ENCODE data around the gene MMAA.

GRCh38 chr4:145625677-145626622 lies 6.8 kb downstream of the MMAA start:
- TF ChIP-seq CTCF (IDR thresholded peaks at IDR 0.05) = no peak
- no peak for TF ChIP-seq EZH2 (IDR thresholded peaks at IDR 0.05)
- no peak for TF ChIP-seq EZH2phosphoT487 (IDR thresholded peaks at IDR 0.05)
